ENCODE results near the gene SAE1.

DNA sequence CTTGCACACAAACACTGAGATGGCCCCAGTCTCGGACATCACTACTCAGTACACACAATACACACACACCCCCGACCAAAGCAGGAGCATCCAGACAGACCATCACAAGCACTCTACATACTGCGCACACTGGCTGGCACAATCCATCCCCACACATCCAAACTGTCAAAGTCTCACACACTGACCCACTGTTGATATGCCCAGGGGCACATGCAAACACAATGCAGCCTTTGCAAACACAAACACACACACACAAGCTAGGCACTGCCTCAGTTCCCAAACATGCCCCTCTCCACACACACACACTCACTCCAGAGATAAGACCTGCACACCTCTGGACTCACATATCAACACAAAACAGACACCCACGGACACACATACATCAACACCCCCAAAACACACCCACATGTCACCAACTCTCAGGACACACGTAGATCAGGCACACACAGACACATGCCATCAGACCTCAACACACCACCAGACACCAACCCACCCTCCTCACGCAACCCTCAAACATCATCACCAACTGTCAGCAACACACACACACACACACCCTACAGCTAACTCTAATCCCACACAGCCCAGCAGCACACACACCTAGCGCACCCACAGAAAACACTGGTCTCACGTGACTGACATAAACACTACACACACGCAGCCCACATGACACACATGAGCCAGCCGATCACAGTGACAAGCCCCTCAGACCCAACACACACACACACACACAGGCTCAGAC lies 98.5 kb downstream of the SAE1 start:
- TF ChIP-seq POLR2AphosphoS5 (IDR thresholded peaks at IDR 0.05) (no peak), POLR2A (IDR thresholded peaks at IDR 0.05) (no peak), EP300 (IDR thresholded peaks at IDR 0.05) (no peak)
- TF ChIP-seq, protein P1, sequence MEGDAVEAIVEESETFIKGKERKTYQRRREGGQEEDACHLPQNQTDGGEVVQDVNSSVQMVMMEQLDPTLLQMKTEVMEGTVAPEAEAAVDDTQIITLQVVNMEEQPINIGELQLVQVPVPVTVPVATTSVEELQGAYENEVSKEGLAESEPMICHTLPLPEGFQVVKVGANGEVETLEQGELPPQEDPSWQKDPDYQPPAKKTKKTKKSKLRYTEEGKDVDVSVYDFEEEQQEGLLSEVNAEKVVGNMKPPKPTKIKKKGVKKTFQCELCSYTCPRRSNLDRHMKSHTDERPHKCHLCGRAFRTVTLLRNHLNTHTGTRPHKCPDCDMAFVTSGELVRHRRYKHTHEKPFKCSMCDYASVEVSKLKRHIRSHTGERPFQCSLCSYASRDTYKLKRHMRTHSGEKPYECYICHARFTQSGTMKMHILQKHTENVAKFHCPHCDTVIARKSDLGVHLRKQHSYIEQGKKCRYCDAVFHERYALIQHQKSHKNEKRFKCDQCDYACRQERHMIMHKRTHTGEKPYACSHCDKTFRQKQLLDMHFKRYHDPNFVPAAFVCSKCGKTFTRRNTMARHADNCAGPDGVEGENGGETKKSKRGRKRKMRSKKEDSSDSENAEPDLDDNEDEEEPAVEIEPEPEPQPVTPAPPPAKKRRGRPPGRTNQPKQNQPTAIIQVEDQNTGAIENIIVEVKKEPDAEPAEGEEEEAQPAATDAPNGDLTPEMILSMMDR (IDR thresholded peaks at IDR 0.05): no peak

Data from stomach (tissue), 4 donors.